Activated CD8-positive, alpha-beta T cell treated with anti-CD3 and anti-CD28 coated beads, Interleukin-2, amount 10 ng/mL, durations not matched to agents 7 days and 5 days (primary cell): ENCODE data around the gene RND2. TPM values are rescaled to one million over a fixed set of nuclear protein-coding genes. Genes with fewer than 3 reads are reported as not detected.

ENCODE experiments used
- ATAC-seq: fragments of 150-1000 bp; cut with Tn5 transposase; one replicate; pipeline ENCODE4 v1.10.0; 2021; ENCODE audit warnings: moderate library complexity
- CTCF ChIA-PET: fragments of 350-600 bp; sonication (Branson Sonifier 250); formaldehyde crosslinking; loops from one replicate; lab custom pipeline; 2021; ENCODE audit warnings: antibody characterized with exemption; lab: Charles Lee
- POLR2A ChIA-PET: fragments of 350-600 bp; sonication (Branson Sonifier 250); formaldehyde crosslinking; loops from one replicate; lab custom pipeline; 2021; ENCODE audit warnings: antibody characterized with exemption; lab: Charles Lee
- DNase-seq: peaks from one replicate; pipeline ENCODE4 v3.0.0-alpha.2; 2020
- H3K27ac Mint-ChIP-seq: one replicate; pipeline ENCODE4 v1.8.0; 2021; ENCODE audit warnings: mild to moderate bottlenecking, mixed read lengths
- H3K27me3 Mint-ChIP-seq: one replicate; pipeline ENCODE4 v1.8.0; 2021; ENCODE audit warnings: low read depth, mixed read lengths
- H3K36me3 Mint-ChIP-seq: one replicate; pipeline ENCODE4 v1.8.0; 2021; ENCODE audit warnings: low read depth, mixed read lengths
- H3K4me1 Mint-ChIP-seq: one replicate; pipeline ENCODE4 v1.8.0; 2021; ENCODE audit warnings: low read depth, mixed read lengths
- H3K4me3 Mint-ChIP-seq: one replicate; pipeline ENCODE4 v1.8.0; 2021; ENCODE audit warnings: mild to moderate bottlenecking, mixed read lengths
- H3K9me3 Mint-ChIP-seq: one replicate; pipeline ENCODE4 v1.8.0; 2022; ENCODE audit warnings: mixed read lengths; ENCODE audit not compliant: insufficient read depth
- total RNA-seq, 2 experiments: library from RNA; stranded (reverse); gene quantifications; one replicate each; pipeline ENCODE4 v1.2.3, GENCODE V29; 2021

Gene RND2
- total RNA-seq, 2 experiments from 2014 or later, result not detected

DNA sequence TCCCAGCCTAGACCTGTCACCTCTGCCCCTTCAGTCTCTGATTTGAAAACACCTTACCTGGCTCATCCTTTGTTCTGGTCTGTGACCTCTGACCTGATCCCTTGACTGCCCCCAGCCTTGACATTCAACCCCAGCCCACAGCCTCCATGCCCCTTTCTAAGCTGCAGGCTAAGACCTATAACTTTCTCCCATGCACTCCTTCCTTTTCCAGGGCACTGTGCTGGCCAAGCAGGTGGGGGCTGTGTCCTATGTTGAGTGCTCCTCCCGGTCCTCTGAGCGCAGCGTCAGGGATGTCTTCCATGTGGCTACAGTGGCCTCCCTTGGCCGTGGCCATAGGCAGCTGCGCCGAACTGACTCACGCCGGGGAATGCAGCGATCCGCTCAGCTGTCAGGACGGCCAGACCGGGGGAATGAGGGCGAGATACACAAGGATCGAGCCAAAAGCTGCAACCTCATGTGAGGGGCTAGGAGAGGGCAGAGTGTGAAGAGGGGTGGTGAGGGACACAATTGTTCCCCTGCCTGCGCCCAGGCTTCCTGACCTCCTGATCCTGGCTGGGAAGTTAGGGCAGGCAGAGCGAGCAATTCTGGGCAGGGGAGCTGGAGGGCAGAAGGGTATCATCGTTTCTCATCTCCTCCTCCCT, 3.3 kb downstream of the RND2 start:
- H3K4me3 Mint-ChIP-seq, result no peak overlapping the region
- ATAC-seq (no peak), DNase-seq (no peak)
- ChIA-PET CTCF (no interaction called here), POLR2A (no interaction called here)
- no peak overlapping the region for H3K27ac Mint-ChIP-seq
- H3K27me3 Mint-ChIP-seq, result peaks cover 19% of the 10 kb centered on the region
- no peaks in the 10 kb centered on the region for H3K9me3 Mint-ChIP-seq
- H3K36me3 Mint-ChIP-seq, result no peaks in the 10 kb centered on the region
- H3K4me1 Mint-ChIP-seq, result peaks cover 11% of the 10 kb centered on the region

DNA sequence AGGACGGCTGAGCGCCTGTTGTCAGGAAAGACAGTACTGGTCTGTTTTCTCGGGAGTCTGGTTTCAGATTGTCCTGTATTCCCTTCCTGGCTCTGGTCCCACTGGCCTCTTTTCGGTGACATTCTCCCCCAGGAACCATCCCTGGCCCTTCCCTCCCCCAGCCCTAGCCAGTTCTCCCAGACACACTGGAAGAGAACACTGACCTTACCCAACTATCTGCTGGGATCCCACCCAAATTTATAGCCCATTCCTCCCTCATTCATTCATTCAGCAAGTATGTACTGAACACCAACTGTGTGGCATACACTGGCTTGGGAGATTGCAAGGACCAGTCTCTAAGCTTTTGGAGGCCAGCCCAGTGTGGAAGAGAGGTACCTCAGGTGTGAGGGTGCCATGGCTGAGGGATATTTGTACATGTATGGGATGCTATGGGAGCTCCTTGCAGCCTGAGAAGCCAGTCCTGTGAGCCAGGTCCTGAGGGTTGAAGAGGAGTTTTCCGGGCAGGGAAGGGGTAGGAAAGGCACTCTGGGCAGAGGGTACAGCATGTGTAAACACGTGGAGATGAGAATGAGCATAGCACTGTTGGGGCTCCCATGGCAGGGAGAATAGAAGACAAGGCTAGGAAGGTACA, 5.2 kb downstream of the RND2 start:
- no peak overlapping the region for H3K27ac Mint-ChIP-seq
- no peaks in the 10 kb centered on the region for H3K9me3 Mint-ChIP-seq
- H3K4me3 Mint-ChIP-seq, result no peak overlapping the region
- POLR2A ChIA-PET, result no interaction called here
- peaks cover 3% of the 10 kb centered on the region for H3K4me1 Mint-ChIP-seq
- no peak for DNase-seq
- H3K36me3 Mint-ChIP-seq, result no peaks in the 10 kb centered on the region
- CTCF ChIA-PET, result interaction anchor here (1.1 kb wide), 1 partner anchor 11 kb away, joined by 3 read pairs; no protein-coding TSS in a partner anchor
- ATAC-seq, result no peak
- H3K27me3 Mint-ChIP-seq, result peaks cover 11% of the 10 kb centered on the region

DNA sequence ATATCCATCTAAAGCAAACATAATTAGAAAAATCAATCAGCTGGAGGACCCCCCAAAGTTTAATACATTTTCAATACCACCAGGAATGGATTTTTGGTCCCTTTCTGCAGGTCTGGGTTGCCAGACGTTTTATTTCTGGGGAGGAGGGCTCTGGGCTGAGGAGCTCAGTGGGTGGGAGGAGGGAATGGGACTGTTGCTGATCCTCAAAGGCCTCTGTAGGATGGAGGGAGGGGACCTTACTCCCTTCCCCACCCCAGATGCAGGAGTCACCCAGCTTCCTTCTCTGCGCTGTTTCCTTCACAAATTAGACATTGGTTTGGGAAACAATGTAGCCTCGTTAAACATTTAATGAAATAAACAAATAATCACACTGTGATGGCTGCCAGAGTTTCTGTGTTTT, 6.6 kb downstream of the RND2 start:
- no peak overlapping the region for H3K27ac Mint-ChIP-seq
- ChIA-PET CTCF (interaction anchor here (1.1 kb wide), 1 partner anchor 13 kb away, joined by 3 read pairs; no protein-coding TSS in a partner anchor), POLR2A (no interaction called here)

DNA sequence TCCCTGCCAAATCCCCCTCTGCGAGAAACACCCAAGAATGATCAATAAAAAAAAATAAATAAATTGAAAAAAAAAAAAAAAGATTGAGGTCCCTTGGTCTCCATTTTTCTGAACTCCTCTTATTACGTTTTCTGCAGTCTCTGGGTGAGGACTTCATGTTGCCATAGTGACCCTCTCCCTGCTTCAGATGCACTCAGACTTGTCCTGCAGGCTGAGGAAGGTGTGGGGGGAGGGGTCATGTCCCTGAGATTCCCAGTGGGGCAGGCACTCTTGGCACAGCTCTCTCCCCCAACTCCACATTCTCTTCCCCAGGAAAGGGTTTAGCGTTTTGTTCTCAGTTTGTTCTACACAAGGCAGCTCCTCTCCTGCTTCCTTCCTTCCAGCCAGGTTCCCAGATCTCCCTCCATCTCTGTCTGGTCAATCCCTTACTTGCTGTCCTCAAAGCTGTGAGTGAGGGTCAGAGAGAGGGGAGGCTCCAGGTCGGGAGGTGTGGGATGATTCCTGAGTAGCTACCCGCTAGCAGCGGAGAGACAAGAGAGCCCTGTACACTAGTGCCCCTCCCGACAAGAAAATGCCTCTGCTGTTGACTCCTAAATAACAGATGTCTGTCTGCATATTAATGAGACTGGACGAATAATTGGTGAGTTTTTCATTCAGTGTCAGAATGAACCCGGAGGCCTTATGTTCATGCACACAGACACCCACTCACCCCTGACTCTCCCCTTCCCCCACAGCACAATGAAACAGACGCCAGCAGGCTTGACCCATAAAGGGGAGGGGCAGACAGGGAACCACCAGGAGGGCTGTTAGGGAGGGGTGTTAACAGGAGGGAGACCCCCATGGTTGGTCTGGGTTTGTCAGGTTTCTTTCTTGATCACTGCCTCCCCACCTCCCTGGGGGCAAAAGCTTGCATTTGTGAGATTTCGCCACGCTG, 9.2 kb downstream of the RND2 start:
- CTCF ChIA-PET, result no interaction called here
- no peaks in the 10 kb centered on the region for H3K4me1 Mint-ChIP-seq
- ATAC-seq (no peak), DNase-seq (no peak)
- no peaks in the 10 kb centered on the region for H3K27me3 Mint-ChIP-seq
- H3K36me3 Mint-ChIP-seq, result no peaks in the 10 kb centered on the region
- POLR2A ChIA-PET, result interaction anchor here (0.6 to 1.0 kb wide), 2 partner anchors 12 to 282 kb away, joined by 3 read pairs; partner anchors contain the start of gene VAT1
- H3K9me3 Mint-ChIP-seq, result no peaks in the 10 kb centered on the region
- no peak overlapping the region for H3K27ac Mint-ChIP-seq
- no peak overlapping the region for H3K4me3 Mint-ChIP-seq

More for the DNA sequence above, 6.6 kb downstream of the RND2 start:
- H3K27me3 Mint-ChIP-seq, result peaks cover 4% of the 10 kb centered on the region
- no peak overlapping the region for H3K4me3 Mint-ChIP-seq
- H3K9me3 Mint-ChIP-seq, result no peaks in the 10 kb centered on the region
- DNase-seq (no peak), ATAC-seq (no peak)
- H3K36me3 Mint-ChIP-seq, result no peaks in the 10 kb centered on the region
- H3K4me1 Mint-ChIP-seq, result no peaks in the 10 kb centered on the region

DNA sequence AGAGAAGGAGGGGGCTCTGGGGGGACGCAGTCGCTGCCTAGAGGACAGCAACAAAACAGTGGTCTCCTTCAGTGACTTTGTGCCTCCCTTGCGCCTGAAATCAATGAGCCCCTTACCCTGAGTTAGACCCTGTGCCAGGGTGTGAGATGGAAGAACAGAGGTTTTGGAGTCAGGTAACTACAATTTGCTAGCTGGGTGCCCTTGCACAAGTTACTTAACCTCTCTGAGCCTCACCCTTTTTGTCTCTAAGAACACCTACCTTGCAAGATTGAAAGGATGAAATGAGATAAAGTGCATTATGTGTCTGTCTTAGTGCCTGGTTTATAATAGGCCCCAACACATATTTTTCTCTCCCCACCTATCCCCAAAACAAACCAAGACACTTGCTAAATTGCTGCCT, 9.9 kb downstream of the RND2 start:
- H3K36me3 Mint-ChIP-seq, result no peaks in the 10 kb centered on the region
- no peak overlapping the region for H3K4me3 Mint-ChIP-seq
- ATAC-seq (no peak), DNase-seq (no peak)
- CTCF ChIA-PET, result no interaction called here
- no peaks in the 10 kb centered on the region for H3K4me1 Mint-ChIP-seq
- POLR2A ChIA-PET, result interaction anchor here (0.6 kb wide), 1 partner anchor 281 kb away, joined by 3 read pairs; no protein-coding TSS in a partner anchor
- H3K27ac Mint-ChIP-seq, result no peak overlapping the region
- H3K27me3 Mint-ChIP-seq, result no peaks in the 10 kb centered on the region
- no peaks in the 10 kb centered on the region for H3K9me3 Mint-ChIP-seq

DNA sequence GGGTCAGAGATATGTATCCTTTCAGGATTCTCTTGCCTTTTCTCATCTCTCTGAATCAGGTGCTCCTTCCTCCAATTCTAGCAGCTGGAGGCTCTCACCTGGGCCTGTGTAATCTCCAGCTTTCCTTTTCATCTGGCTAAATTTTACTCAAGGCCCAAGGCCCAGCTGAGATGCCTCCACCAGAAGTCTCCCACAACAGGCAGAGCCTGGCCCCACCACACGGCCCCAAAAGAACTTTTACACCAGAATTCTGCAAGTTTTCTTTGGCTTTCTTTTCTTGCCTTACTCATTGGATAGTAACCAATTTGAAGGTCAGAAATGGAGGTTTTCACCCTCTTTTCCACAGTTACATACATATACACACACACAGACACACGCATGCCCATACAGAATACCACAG, 14.6 kb downstream of the RND2 start:
- ChIA-PET CTCF (no interaction called here), POLR2A (no interaction called here)
- no peaks in the 10 kb centered on the region for H3K9me3 Mint-ChIP-seq
- DNase-seq, result no peak
- ATAC-seq, result no peak
- H3K4me1 Mint-ChIP-seq, result no peaks in the 10 kb centered on the region
- H3K4me3 Mint-ChIP-seq, result no peak overlapping the region
- no peak overlapping the region for H3K27ac Mint-ChIP-seq
- no peaks in the 10 kb centered on the region for H3K27me3 Mint-ChIP-seq
- peaks cover 7% of the 10 kb centered on the region for H3K36me3 Mint-ChIP-seq

DNA sequence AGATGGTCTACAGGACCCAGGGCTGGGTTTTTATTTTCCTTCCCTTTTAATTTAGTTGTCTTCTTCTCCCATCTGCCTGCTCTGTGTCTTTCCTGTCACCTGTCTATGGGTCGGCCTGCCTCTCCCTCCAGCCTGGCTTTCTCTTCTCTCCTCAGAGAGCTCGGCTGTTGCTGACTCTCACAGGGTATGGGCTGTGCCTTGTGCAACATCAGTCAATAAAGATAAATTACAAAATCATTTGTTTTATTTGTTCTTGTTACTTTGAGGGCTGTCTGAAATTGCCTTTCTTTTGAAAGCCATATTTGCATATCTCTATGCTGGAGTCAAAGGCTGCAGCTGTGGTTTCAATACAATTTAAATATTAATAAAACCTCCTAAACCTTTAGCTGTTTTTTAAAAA, 15.6 kb downstream of the RND2 start:
- Mint-ChIP-seq H3K4me3 (no peak overlapping the region), H3K27ac (no peak overlapping the region), H3K36me3 (peaks cover 14% of the 10 kb centered on the region), H3K4me1 (no peaks in the 10 kb centered on the region), H3K27me3 (no peaks in the 10 kb centered on the region), H3K9me3 (no peaks in the 10 kb centered on the region)
- DNase-seq (no peak), ATAC-seq (no peak)
- ChIA-PET POLR2A (no interaction called here), CTCF (no interaction called here)

DNA sequence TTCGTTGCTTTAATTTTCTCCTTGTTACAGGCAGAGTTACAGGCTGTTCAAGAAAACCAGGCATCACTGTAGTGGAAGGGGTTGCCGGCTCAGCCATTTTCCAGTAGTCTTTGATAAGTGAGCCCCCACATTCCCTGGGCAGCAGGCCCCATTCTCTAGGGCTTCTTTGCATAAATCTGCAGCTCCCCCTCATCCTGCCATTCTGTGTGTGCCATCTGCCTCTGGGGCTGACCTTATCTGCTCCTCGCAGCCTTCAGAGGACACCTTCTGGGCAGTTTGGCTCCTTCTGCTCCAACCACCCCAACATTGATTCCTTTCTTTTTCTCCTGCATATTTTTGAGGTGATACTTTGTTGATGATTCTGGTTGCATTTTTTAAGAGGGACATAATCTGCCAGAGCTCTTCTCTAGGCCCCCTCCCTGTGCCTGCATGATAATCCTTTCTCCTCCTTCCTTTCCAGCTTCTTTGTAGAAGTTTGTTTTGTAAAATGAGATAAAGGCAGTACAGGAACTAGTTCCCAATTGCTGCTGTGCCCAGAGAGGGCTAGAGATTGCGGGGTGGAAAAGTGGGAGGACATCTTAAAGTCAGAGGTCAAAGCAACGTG, 17.1 kb downstream of the RND2 start:
- Mint-ChIP-seq H3K27me3 (no peaks in the 10 kb centered on the region), H3K4me1 (no peaks in the 10 kb centered on the region), H3K9me3 (no peaks in the 10 kb centered on the region), H3K27ac (no peak overlapping the region), H3K36me3 (peaks cover 17% of the 10 kb centered on the region), H3K4me3 (no peak overlapping the region)
- ATAC-seq (no peak), DNase-seq (no peak)
- CTCF ChIA-PET, result no interaction called here
- POLR2A ChIA-PET, result interaction anchor here (0.7 to 1.6 kb wide), 2 partner anchors 58 to 274 kb away, joined by 3 read pairs; no protein-coding TSS in a partner anchor

DNA sequence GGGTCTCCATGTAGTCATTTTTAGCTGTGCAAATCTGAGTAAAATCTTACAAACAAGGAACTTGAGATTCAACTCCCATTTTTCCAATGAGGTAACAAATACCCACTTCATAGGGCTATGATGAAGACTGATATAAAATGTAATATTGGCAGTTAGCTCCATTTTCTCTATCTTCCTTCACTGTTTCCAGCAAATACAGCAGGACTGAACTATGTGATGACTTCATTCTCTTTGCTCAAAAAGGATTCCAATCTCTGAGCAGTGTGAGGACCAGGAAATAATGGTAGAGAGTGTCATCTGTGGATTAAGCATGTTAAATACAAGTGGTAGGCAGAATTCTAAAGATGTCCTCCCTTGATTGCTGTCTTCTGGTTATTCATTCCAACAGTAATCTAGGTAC, 18.3 kb downstream of the RND2 start:
- no peak overlapping the region for H3K4me3 Mint-ChIP-seq

DNA sequence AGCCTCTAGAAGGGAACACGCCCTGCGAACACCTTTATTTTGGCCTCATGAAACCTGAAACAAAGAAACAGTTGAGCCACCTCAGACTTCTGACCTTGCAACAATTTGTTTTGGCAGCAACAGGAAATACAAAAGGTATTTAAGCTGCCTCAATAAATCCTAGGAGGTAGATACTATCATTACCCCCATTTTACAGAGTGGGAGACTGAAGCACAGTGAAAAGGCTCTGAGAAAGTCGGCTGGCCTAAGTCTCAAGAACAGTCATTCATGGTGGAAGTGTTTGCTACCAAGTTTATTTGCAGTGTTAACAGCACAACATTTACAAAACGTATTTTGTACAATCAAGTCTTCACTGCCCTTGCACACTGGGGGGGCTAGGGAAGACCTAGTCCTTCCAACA, 19.0 kb downstream of the RND2 start:
- Mint-ChIP-seq H3K27ac (no peak overlapping the region), H3K36me3 (peaks cover 26% of the 10 kb centered on the region)
- CTCF ChIA-PET, result interaction anchor here (1.7 kb wide), 1 partner anchor 46 kb away, joined by 5 read pairs; the partner anchor contains the start of gene RPL27

More for the DNA sequence above, 18.3 kb downstream of the RND2 start:
- Mint-ChIP-seq H3K4me1 (no peaks in the 10 kb centered on the region), H3K36me3 (peaks cover 21% of the 10 kb centered on the region), H3K9me3 (no peaks in the 10 kb centered on the region), H3K27ac (no peak overlapping the region), H3K27me3 (no peaks in the 10 kb centered on the region)
- ChIA-PET POLR2A (interaction anchor here (0.6 to 1.6 kb wide), 2 partner anchors 19 to 272 kb away, joined by 3 read pairs; no protein-coding TSS in a partner anchor), CTCF (no interaction called here)
- ATAC-seq (no peak), DNase-seq (no peak)

DNA sequence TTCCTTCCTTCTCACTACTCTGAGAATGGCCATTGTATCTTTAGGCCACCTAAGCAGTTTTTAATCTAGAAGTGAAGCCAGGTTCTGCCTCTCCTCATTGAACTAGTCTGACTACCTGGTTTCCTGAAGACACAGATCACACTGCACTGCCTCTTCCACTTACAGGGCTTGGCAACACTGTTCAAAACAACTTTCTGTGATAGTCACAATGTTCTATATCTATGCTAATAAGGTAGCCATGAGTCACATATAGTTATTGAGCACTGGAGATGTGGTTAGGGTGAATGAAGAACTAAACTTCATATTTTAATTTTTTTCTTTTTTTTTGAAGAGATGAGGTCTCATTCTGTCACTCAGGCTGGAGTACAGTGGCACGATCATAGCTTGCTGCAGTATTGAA, 26.9 kb downstream of the RND2 start:
- no peaks in the 10 kb centered on the region for H3K9me3 Mint-ChIP-seq
- no peak overlapping the region for H3K27ac Mint-ChIP-seq
- no peaks in the 10 kb centered on the region for H3K4me1 Mint-ChIP-seq
- no peaks in the 10 kb centered on the region for H3K27me3 Mint-ChIP-seq
- no peak for ATAC-seq
- CTCF ChIA-PET, result no interaction called here
- POLR2A ChIA-PET, result interaction anchor here (0.6 kb wide), 1 partner anchor 25 kb away, joined by 3 read pairs; no protein-coding TSS in a partner anchor
- H3K36me3 Mint-ChIP-seq, result peaks cover 49% of the 10 kb centered on the region
- no peak overlapping the region for H3K4me3 Mint-ChIP-seq
- DNase-seq, result no peak

More for the DNA sequence above, 19.0 kb downstream of the RND2 start:
- ATAC-seq, result no peak
- Mint-ChIP-seq H3K4me1 (no peaks in the 10 kb centered on the region), H3K27me3 (no peaks in the 10 kb centered on the region), H3K9me3 (no peaks in the 10 kb centered on the region), H3K4me3 (no peak overlapping the region)
- no peak for DNase-seq
- POLR2A ChIA-PET, result interaction anchor here (0.7 to 1.4 kb wide), 2 partner anchors 37 to 350 kb away, joined by 3 read pairs; partner anchors contain the start of gene IFI35
